ENCODE measurements around the gene HOOK1.

- TF ChIP-seq CTCF (IDR thresholded peaks at IDR 0.05) (no peak), EP300 (IDR thresholded peaks at IDR 0.05) (no peak)
These were observed 43.4 kb upstream of the HOOK1 start for GRCh38 chr1:59771361-59771760.

All from tibial nerve (tissue), 4 donors.